ENCODE results near the gene SMIM26.

SMIM26 gene

DNA sequence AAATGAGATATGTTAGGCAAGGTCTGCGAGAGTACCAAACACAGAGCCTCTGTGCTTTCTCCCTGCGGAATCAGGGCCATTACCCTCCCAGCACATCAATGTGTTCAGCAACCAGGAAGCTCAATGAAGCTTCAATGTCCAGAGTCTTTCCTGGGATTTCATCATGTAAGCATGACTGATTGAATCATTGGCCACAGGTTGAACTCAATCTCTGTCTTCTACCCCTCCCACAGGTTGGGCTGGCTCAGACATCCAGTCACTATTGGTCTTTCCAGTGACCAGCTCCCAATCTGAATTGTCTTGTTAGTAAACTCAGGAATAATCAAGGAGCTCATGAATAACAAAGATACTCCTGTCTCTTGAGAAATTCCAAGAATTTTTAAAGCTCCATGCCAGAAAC lies 17.9 kb downstream of the SMIM26 start:
- no peak for DNase-seq (ENCODE audit: low read depth)

DNA sequence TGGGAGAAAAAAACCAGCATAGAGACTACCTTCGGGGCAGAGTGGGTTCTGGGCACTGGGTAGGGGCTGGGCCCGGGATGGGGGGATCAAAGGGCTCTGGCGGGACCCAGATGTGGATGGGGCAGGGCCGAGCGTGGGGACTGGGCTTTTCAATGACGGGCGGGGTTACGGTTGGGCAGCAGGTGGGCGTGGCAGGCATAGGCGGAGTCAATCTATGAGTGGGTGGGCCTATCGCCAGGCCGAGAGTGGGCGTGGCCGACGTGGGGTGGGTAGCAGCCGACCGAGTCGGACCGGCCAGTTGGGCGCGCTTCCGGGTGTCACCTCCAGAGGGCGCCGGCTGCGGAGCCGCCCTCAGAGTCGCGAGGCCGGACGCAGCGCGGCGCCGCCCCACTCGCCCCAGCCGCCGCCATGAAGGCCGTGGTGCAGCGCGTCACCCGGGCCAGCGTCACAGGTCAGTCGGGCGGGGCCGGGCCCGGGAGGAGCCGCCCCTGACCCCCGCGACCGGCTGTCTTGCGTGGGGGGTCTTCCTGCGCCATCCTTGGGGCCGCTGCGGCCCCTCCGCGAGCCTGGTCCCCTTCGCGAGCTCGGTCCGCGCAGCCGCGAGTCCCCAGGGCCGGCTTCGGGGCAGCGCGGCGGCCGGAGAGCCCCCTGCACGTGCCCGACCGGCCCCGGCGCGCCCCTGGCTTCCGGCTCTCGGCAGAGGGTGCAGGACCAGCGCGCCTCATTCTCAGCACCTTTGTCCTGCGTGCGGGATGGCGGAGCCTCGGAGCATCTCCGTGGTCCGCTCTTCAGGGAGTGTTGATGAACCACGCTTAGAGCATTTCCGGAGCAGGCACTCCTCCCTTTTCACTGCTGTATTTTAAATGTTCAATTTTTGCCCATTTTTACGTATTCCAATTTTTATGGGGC lies 20.7 kb downstream of the SMIM26 start, which contains the start of gene DTD1:
TSS of gene DTD1 (plus strand) at position 390 of the 909 bp plus-strand sequence. CDS start at position 409, 19 bp downstream.
- peak; percentile 70 for DNase-seq (ENCODE audit: low read depth)

DNA sequence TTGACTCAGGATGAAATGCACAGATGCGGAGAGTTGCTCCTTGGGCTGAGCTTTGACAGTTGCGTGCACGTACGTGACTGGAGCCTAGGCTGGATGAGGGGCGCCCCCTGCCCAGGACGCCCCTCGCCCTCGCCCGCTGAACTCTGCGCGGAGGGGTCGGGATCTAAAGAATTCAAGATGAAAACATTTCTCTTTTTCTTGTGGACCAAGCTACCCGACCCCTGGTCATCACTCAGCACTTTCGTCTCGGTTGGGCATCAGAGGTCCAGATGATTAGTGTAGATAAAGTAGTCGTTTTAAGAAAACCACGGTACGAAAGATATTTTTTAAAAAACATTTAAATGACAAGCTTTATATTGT lies 21.3 kb downstream of the SMIM26 start:
- DNase-seq (ENCODE audit: low read depth): no peak

DNA sequence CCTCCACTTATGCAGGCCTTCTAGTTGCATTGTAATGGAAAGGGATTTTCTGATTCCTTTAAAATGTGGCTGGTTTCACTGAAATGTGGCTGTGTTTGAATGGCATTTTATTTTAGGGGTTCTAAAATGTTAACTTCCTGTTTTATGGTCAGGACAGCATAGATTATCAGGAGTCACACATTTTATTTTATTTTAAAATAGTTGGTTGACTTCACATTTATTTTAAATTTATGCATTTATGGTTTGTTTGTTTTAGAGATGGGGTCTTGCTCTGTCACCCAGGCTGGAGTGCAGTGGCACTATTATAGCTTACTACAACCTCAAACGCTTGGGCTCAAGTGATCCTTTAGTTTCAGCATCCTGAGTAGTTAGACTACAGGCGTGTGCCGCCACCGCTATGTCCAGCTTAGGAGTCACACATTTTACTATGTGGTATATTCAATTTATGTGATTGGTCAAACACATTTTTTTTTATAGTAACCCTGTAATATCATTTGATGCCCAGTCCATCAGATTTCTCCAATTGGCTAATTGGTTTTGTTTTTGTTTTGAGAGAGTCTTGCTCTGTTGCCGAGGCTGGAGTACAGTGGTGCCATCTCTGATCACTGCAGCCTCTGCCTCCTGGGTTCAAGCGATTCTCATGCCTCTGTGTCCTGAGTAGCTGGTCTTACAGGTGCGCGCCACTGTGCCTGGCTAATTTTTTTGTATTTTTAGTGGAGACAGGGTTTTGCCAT lies 22.9 kb downstream of the SMIM26 start:
- no peak for DNase-seq (ENCODE audit: low read depth)

DNA sequence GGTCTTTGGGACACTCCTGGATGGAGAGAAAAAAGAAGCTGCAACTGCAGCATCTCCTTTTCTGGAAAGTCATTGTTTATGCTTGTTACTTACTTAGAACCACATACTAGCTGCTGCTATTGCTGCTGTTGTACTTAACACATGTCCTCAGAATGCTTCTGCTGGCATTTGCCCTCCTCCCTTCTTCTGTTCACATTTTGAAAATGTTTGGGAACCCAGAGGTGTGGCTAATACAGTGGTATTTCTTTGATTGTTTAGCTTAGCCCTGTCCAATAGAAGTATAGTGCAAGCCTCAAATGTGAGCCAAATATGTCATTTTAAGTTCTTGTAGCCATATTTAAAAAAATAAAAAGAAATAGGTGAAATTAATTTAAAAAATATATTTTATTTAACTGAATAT lies 29.0 kb downstream of the SMIM26 start:
- no peak for DNase-seq (ENCODE audit: low read depth)

DNA sequence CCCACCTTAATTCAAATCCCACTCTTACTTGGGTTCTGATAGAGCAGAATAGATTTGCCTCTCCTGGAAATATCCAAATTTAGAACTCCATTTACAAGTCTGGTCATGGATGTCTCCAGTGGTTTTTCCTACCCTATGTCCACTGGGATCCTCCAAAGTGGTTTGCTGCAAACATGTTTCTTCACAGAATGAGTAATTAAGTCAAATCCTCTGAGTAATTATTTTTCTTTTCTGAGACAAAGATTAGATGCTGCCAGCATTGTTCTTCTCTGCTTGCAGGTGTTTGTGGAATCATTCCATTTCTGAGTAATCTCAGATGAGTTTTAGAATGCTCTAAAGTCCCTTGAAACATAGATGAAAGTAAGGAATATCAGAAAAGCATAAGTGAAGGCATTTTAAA lies 42.5 kb downstream of the SMIM26 start:
- DNase-seq (ENCODE audit: low read depth): no peak

DNA sequence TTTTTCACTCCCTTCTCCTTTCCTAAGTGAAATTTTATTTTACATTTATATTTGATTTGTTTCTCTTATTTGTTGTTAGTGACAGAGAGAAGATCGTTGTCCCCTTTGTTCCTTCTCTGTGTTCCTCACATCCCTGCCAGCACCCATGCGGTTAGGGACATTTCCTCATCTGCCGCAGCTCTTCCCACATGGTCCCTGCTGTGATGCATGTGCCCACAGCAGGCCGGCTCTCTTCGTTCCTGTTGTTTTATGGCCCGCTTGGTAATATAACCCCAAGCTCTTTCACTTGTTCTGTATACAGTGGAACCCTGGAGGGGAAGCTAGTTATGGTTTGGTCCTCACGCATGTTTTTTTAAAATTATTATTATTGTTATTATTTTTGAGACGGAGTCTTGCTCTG lies 44.3 kb downstream of the SMIM26 start:
- no peak for DNase-seq (ENCODE audit: low read depth)

DNA sequence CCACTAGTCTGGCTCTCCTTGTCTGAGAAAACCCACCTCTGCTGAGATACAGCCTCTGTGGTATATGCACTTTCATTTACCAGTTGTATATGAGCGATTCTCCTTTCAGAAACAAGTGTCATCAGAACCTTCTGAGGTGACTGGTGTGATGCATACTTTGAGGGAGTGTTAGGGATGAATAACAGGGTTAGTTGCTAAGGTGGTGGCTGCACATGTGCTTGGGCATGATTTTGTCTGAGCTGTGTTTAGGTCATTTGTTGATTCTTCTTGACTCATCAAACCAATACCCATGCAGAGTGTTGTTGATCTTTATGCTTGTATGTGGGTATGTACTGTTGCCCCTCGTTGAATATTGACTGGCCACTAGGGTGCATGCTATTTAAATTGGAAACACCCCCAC lies 46.3 kb downstream of the SMIM26 start:
- no peak for DNase-seq (ENCODE audit: low read depth)

DNA sequence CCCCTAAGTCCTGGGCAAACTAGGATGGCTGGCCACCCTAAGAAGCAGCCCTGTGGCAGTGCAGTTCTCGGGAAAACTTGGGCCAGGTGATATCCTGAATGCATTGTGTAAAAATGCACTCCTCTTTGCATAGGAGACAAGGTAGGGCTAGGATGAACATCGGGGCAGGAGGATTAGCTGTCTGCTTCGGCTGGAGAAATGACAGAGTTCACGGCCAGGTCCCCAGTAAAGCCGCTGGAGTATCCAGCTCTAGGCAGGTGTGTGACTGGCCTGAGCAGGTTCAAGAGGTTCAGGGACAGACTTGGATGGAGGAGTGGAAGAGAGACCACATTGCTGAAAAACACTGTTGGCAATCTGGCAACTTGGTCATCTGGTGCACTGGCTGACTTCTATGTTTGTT lies 47.0 kb downstream of the SMIM26 start:
- no peak for DNase-seq (ENCODE audit: low read depth)

DNA sequence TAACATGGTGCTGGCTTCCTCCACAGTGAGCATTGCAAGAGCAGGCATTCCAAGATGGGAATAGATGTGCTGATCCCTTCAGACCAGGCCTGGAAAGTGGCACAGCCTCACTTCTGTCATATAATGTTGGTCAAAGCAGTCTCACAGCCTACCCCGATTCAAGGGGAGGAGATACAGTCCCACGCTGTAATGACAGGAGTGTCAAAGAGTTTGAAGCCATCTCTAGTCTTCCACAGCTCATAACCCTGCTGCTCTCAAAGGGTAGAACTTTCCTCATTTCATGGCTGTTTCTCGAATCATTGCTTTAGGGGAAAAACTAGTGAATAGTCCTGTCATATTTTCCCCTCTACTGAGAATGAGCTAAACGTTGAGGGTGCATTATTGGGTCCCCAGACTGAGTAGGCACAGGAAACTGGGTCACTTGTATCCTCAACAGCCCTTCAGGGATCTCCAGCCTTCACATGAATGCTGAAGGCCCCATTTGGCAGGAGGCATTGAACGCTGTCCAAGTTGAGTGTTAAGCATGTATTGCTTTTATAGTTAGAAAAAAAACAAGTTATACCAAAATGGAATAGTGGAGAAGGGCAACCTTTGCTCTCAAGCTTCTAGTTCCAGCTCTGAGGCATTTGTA lies 47.9 kb downstream of the SMIM26 start:
- no peak for DNase-seq (ENCODE audit: low read depth)

Data from GM04504 (cell line).